H1 (cell line): ENCODE results near the gene POLE. TPM values are rescaled to one million over a fixed set of nuclear protein-coding genes. Genes with fewer than 3 reads are reported as not detected.

Experiments
- CREB1 ChIP-seq: IDR thresholded peaks from 2 replicates; pipeline ENCODE4 v1.6.1; 2012; ENCODE audit warnings: inconsistent platforms
- JUN ChIP-seq: IDR thresholded peaks from 2 replicates; pipeline ENCODE4 v1.6.1; 2011; ENCODE audit warnings: low read depth, mild to moderate bottlenecking, improper control_type of control experiment, low read length
- KDM1A ChIP-seq: fragments of 200-600, 300-600 bp; sonication (generic); IDR thresholded peaks from 2 replicates; pipeline ENCODE4 v1.7.1; 2016; ENCODE audit warnings: mild to moderate bottlenecking, low read length, borderline replicate concordance
- RBBP5 ChIP-seq: IDR thresholded peaks from 2 replicates; pipeline ENCODE4 v1.7.1; 2012; ENCODE audit warnings: low read depth, mild to moderate bottlenecking, inconsistent platforms, low read length, moderate library complexity, borderline replicate concordance
- YY1 ChIP-seq: IDR thresholded peaks from 2 replicates; pipeline ENCODE4 v1.6.1; 2011; ENCODE audit warnings: low read depth, mild to moderate bottlenecking, low read length
- polyA plus RNA-seq, 7 experiments: library from polyadenylated mRNA; depleted of rRNA in 3 of 7; stranded (reverse) in 5 of 7; unstranded in 2 of 7; fragments of >200 nt in 5 of 7; fragments of 200-250 nt in 2 of 7; gene quantifications; 1 replicate in 5 of 7; 2 replicates in 1 of 7; 4 replicates in 1 of 7; pipeline versions ENCODE4 v1.2.1 to v1.2.3, GENCODE V29; 2011 to 2013; ENCODE audit warnings: missing spikeins in 2 of 7, mixed read lengths in 2 of 7
- total RNA-seq: library from RNA; stranded (reverse); fragmentation: NEBNext Ultra II Directional; extraction: Animal tissue kit (Norgen Biotek cat#: 25700); gene quantifications from 2 replicates; pipeline ENCODE4 v1.2.1, GENCODE V29; 2021

Gene POLE
- total and polyA plus RNA-seq, 2 of the 8 experiments (the other 6 are each of a cell fraction or from before 2014, with no cell fraction given), result 59.7 to 115 TPM

- TF ChIP-seq RBBP5 (no peak), KDM1A (no peak), JUN (no peak), CREB1 (no peak), YY1 (no peak)
Measured at GRCh38 chr12:132610866-132611602, 76.1 kb downstream of the POLE start (continued).
